HepG2 (cell line): ENCODE data around the gene MTTP.

Experiments used
- CEBPB ChIP-seq: IDR thresholded peaks from 2 replicates; pipeline ENCODE4 v1.6.1; 2011; ENCODE audit warnings: low read depth, low read length, improper control_type of control experiment, borderline replicate concordance
- IRF2 ChIP-seq: IDR thresholded peaks from 2 replicates; pipeline ENCODE4 v1.6.1; 2018; ENCODE audit warnings: missing genetic modification reagents, missing compliant biosample characterization
- SMARCC2 ChIP-seq: fragments of 450-650 bp; IDR thresholded peaks from 2 replicates; pipeline ENCODE4 v1.6.1; 2017; ENCODE audit warnings: antibody characterized with exemption, mild to moderate bottlenecking
- TAF15 ChIP-seq: fragments of 200-400 bp; formaldehyde crosslinking; IDR thresholded peaks from one replicate; pipeline ENCODE4 v1.6.1; 2018; ENCODE audit warnings: mild to moderate bottlenecking, low read depth, low read length; ENCODE audit not compliant: poor library complexity, severe bottlenecking
- ZKSCAN8 ChIP-seq: IDR thresholded peaks from 2 replicates; pipeline ENCODE4 v1.6.1; 2016; ENCODE audit warnings: borderline replicate concordance, missing genetic modification reagents, missing compliant biosample characterization
- ZNF558 ChIP-seq: sonication (generic); formaldehyde crosslinking; IDR thresholded peaks from 2 replicates; pipeline ENCODE4 v1.9.0; 2022; ENCODE audit warnings: mild to moderate bottlenecking, missing genetic modification reagents, borderline replicate concordance
- TF ChIP-seq, protein P1 (sequence below): sonication (generic); formaldehyde crosslinking; IDR thresholded peaks from 2 replicates; pipeline ENCODE4 v1.5.0; 2020; ENCODE audit warnings: mild to moderate bottlenecking, missing genetic modification reagents, moderate library complexity
- TF ChIP-seq, protein P2 (sequence below): sonication (generic); formaldehyde crosslinking; conservative IDR thresholded peaks from 2 replicates; pipeline ENCODE4 v1.8.1; 2023; ENCODE audit warnings: missing genetic modification reagents
- TF ChIP-seq, protein P3 (sequence below): sonication (generic); formaldehyde crosslinking; IDR thresholded peaks from 2 replicates; pipeline ENCODE4 v1.8.0; 2022; ENCODE audit warnings: missing genetic modification reagents, mild to moderate bottlenecking, moderate library complexity, borderline replicate concordance
- TF ChIP-seq, protein P4 (sequence below), 2 experiments: sonication (generic) in 1 of 2; formaldehyde crosslinking in 1 of 2; IDR thresholded peaks; 2 replicates each; pipeline versions ENCODE4 v1.5.1 to v1.6.1; 2011 to 2020; ENCODE audit warnings: borderline replicate concordance in 1 of 2, low read depth in 1 of 2, low read length in 1 of 2, mild to moderate bottlenecking in 1 of 2, missing genetic modification reagents in 1 of 2, moderate library complexity in 1 of 2

DNA sequence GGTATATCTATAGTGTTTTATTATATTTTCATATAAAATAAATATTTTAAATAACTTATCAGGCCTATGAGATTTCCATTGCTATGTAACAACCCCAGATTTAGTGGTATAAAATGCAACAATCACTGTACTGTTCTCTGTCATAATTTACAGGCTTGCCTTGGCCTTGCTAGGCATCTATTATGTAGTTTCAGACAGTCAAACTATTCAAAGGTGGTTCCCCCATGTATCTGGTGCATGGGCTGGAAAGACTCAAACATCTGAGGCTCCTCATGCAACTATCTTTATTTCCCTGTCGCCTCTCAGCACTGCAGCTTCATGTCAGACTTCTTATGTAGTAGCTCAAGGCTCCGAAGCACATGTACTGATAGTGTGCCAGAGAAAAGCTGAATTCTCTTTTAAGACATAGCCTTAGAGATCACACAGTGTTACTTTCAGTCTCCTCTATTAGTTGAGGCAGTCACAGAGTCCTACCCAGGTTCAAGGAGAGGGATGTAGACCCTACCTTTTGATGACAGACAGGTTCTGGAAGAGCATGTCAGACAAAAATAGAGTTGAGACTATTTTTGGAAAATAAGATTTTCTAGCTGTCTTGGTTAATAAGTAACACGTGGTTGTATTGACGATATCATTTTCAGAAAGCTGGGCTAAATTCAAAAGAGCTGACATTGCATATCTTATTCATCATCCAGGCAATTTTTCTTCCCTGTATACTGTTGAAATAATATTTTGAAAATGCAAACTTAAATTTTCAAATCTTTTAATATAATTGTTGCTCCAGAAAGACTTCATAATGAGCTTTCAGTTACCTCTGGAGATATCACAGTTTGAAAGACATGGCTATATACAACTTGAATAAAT, 19.4 kb downstream of the MTTP start:
- TF ChIP-seq ZNF558 (CRISPR knock-in tag) (no peak), ZKSCAN8 (CRISPR knock-in tag) (no peak), IRF2 (CRISPR knock-in tag) (no peak), CEBPB (no peak), TAF15 (no peak), SMARCC2 (no peak)
- TF ChIP-seq, protein P1, sequence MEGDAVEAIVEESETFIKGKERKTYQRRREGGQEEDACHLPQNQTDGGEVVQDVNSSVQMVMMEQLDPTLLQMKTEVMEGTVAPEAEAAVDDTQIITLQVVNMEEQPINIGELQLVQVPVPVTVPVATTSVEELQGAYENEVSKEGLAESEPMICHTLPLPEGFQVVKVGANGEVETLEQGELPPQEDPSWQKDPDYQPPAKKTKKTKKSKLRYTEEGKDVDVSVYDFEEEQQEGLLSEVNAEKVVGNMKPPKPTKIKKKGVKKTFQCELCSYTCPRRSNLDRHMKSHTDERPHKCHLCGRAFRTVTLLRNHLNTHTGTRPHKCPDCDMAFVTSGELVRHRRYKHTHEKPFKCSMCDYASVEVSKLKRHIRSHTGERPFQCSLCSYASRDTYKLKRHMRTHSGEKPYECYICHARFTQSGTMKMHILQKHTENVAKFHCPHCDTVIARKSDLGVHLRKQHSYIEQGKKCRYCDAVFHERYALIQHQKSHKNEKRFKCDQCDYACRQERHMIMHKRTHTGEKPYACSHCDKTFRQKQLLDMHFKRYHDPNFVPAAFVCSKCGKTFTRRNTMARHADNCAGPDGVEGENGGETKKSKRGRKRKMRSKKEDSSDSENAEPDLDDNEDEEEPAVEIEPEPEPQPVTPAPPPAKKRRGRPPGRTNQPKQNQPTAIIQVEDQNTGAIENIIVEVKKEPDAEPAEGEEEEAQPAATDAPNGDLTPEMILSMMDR (CRISPR knock-in tag): no peak
- TF ChIP-seq, protein P2, sequence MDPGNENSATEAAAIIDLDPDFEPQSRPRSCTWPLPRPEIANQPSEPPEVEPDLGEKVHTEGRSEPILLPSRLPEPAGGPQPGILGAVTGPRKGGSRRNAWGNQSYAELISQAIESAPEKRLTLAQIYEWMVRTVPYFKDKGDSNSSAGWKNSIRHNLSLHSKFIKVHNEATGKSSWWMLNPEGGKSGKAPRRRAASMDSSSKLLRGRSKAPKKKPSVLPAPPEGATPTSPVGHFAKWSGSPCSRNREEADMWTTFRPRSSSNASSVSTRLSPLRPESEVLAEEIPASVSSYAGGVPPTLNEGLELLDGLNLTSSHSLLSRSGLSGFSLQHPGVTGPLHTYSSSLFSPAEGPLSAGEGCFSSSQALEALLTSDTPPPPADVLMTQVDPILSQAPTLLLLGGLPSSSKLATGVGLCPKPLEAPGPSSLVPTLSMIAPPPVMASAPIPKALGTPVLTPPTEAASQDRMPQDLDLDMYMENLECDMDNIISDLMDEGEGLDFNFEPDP: no peak
- TF ChIP-seq, protein P3, sequence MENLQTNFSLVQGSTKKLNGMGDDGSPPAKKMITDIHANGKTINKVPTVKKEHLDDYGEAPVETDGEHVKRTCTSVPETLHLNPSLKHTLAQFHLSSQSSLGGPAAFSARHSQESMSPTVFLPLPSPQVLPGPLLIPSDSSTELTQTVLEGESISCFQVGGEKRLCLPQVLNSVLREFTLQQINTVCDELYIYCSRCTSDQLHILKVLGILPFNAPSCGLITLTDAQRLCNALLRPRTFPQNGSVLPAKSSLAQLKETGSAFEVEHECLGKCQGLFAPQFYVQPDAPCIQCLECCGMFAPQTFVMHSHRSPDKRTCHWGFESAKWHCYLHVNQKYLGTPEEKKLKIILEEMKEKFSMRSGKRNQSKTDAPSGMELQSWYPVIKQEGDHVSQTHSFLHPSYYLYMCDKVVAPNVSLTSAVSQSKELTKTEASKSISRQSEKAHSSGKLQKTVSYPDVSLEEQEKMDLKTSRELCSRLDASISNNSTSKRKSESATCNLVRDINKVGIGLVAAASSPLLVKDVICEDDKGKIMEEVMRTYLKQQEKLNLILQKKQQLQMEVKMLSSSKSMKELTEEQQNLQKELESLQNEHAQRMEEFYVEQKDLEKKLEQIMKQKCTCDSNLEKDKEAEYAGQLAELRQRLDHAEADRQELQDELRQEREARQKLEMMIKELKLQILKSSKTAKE: no peak
- TF ChIP-seq, protein P4, sequence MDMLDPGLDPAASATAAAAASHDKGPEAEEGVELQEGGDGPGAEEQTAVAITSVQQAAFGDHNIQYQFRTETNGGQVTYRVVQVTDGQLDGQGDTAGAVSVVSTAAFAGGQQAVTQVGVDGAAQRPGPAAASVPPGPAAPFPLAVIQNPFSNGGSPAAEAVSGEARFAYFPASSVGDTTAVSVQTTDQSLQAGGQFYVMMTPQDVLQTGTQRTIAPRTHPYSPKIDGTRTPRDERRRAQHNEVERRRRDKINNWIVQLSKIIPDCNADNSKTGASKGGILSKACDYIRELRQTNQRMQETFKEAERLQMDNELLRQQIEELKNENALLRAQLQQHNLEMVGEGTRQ (IDR thresholded peaks at IDR 0.05; ENCODE audit: low read depth, low read length): no peak
- TF ChIP-seq, protein P4 (CRISPR knock-in tag; IDR thresholded peaks at IDR 0.05; ENCODE audit: borderline replicate concordance): no peak
